ENCODE results near the gene THPO.

The THPO gene

DNA sequence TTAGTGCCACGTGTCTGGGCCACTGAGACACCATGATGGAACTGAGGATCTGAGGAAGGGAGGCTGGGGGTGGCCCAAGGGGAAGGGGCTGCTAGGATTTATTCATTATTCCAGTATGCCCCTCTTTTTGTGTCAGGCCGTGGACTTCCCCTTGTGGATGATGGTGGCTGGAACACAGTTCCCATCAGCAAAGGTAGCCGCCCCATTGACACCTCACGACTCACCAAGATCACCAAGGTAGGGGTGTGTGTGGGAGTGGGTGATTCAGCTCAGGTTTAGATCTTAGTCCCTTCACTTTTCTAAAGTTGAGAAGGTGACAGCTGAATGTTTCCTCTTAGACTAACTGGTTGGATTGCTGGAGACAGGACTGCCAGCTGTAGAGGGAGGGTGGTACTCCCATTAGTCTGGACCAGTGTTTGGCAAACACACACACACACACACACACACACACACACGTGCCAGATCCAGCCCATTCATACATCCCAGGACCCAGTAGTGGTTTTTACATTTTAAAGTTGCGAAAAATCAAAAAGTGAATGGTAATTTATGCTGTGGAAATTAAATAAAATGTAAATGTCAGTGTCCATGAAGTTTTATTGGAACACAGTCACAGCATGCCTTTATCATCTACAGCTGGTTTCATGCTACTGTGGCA is 52.2 kb downstream of the THPO start:
- Histone ChIP-seq H3K27ac (no peak overlapping the region), H3K27me3 (no peaks in the 10 kb centered on the region), H3K36me3 (peaks cover 97% of the 10 kb centered on the region), H3K9me3 (no peaks in the 10 kb centered on the region), H3K4me3 (ENCODE audit: low read depth in 1 of 2, low read length in 1 of 2) (no peak overlapping the region), H3K4me1 (ENCODE audit: control insufficient read depth in 1 of 2, insufficient read depth in 1 of 2, low read depth in 1 of 2, low read length in 1 of 2) (peaks cover 5 to 8% of the 10 kb centered on the region in 2 experiments)
- TF ChIP-seq, protein P1, sequence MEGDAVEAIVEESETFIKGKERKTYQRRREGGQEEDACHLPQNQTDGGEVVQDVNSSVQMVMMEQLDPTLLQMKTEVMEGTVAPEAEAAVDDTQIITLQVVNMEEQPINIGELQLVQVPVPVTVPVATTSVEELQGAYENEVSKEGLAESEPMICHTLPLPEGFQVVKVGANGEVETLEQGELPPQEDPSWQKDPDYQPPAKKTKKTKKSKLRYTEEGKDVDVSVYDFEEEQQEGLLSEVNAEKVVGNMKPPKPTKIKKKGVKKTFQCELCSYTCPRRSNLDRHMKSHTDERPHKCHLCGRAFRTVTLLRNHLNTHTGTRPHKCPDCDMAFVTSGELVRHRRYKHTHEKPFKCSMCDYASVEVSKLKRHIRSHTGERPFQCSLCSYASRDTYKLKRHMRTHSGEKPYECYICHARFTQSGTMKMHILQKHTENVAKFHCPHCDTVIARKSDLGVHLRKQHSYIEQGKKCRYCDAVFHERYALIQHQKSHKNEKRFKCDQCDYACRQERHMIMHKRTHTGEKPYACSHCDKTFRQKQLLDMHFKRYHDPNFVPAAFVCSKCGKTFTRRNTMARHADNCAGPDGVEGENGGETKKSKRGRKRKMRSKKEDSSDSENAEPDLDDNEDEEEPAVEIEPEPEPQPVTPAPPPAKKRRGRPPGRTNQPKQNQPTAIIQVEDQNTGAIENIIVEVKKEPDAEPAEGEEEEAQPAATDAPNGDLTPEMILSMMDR (IDR thresholded peaks at IDR 0.05) = no peak

DNA sequence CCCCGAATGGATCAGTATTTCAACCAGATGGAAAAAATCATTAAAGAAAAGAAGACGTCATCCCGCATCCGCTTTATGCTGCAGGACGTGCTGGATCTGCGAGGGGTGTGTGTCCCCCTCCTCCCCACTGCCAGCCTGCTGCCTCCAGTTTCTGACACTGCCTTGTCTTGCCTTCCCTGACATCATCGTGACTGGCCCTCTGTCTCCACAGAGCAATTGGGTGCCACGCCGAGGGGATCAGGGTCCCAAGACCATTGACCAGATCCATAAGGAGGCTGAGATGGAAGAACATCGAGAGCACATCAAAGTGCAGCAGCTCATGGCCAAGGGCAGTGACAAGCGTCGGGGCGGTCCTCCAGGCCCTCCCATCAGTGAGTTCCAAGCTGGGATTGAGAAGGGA is 52.7 kb downstream of the THPO start:
- Histone ChIP-seq H3K9me3 (no peaks in the 10 kb centered on the region), H3K4me3 (ENCODE audit: low read depth in 1 of 2, low read length in 1 of 2) (no peak overlapping the region), H3K27me3 (no peaks in the 10 kb centered on the region), H3K4me1 (ENCODE audit: control insufficient read depth in 1 of 2, insufficient read depth in 1 of 2, low read depth in 1 of 2, low read length in 1 of 2) (peaks cover 5 to 9% of the 10 kb centered on the region in 2 experiments), H3K27ac (no peak overlapping the region), H3K36me3 (peaks cover 100% of the 10 kb centered on the region)
- TF ChIP-seq, protein P1 (IDR thresholded peaks at IDR 0.05) = no peak

DNA sequence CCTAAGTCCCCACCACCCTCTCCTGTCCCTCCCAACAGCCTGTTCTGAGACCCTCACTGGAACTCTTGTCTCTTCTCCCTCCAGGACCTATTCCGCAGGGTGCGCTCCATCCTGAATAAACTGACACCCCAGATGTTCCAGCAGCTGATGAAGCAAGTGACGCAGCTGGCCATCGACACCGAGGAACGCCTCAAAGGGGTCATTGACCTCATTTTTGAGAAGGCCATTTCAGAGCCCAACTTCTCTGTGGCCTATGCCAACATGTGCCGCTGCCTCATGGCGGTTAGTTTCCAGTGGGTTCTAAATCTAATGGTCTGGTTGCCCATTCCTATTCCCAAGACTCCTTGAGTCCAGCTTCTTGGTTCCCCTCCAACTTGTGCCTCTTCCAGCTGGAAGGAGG is 54.3 kb downstream of the THPO start:
- Histone ChIP-seq H3K27ac (no peak overlapping the region), H3K9me3 (no peaks in the 10 kb centered on the region), H3K36me3 (peaks cover 87% of the 10 kb centered on the region), H3K4me3 (ENCODE audit: low read depth in 1 of 2, low read length in 1 of 2) (no peak overlapping the region), H3K27me3 (no peaks in the 10 kb centered on the region), H3K4me1 (ENCODE audit: control insufficient read depth in 1 of 2, insufficient read depth in 1 of 2, low read depth in 1 of 2, low read length in 1 of 2) (peaks cover 5 to 18% of the 10 kb centered on the region in 2 experiments)
- TF ChIP-seq, protein P1 (IDR thresholded peaks at IDR 0.05) = no peak

DNA sequence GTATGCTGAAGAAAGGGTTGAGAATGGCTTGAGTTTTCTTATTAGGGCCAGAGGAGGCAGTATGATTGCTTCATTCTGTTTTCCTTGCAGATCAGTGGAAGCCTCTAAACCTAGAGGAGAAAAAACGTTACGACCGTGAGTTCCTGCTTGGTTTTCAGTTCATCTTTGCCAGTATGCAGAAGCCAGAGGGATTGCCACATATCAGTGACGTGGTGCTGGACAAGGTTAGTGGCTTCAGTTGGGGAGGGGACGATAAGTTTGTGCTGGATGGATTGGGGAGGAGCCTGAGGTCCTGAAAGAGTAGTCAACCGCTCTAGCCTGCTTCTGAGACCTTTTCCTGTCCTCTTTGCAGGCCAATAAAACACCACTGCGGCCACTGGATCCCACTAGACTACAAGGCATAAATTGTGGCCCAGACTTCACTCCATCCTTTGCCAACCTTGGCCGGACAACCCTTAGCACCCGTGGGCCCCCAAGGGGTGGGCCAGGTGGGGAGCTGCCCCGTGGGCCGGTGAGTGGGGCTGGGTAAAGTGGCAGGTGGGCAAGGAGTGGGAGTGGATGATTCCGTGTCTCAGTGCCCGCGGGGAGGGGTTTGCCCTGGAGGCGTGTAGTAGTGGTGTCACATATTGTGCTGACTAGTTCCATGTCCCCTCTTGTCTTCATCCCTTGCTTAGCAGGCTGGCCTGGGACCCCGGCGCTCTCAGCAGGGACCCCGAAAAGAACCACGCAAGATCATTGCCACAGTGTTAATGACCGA is 55.1 kb downstream of the THPO start:
- H3K27ac ChIP-seq = peak overlapping the region; percentile 67
- H3K4me1 ChIP-seq (ENCODE audit: control insufficient read depth in 1 of 2, insufficient read depth in 1 of 2, low read depth in 1 of 2, low read length in 1 of 2) = peaks cover 5 to 18% of the 10 kb centered on the region in 2 experiments
- no peaks in the 10 kb centered on the region for H3K9me3 ChIP-seq
- TF ChIP-seq, protein P1 (IDR thresholded peaks at IDR 0.05) = no peak
- no peak overlapping the region for H3K4me3 ChIP-seq (ENCODE audit: low read depth in 1 of 2, low read length in 1 of 2)
- H3K27me3 ChIP-seq = no peaks in the 10 kb centered on the region
- H3K36me3 ChIP-seq = peaks cover 79% of the 10 kb centered on the region
